Hair follicle dermal papilla cell (primary cell): ENCODE data around the gene ABCA8. TPM values are rescaled to one million over a fixed set of nuclear protein-coding genes. Genes with fewer than 3 reads are reported as not detected.

Source experiments
- total RNA-seq: library from RNA; depleted of rRNA; stranded (reverse); fragments of >200 nt; gene quantifications from 2 replicates; pipeline ENCODE4 v1.2.3, GENCODE V29; 2012

ABCA8 gene, protein sequence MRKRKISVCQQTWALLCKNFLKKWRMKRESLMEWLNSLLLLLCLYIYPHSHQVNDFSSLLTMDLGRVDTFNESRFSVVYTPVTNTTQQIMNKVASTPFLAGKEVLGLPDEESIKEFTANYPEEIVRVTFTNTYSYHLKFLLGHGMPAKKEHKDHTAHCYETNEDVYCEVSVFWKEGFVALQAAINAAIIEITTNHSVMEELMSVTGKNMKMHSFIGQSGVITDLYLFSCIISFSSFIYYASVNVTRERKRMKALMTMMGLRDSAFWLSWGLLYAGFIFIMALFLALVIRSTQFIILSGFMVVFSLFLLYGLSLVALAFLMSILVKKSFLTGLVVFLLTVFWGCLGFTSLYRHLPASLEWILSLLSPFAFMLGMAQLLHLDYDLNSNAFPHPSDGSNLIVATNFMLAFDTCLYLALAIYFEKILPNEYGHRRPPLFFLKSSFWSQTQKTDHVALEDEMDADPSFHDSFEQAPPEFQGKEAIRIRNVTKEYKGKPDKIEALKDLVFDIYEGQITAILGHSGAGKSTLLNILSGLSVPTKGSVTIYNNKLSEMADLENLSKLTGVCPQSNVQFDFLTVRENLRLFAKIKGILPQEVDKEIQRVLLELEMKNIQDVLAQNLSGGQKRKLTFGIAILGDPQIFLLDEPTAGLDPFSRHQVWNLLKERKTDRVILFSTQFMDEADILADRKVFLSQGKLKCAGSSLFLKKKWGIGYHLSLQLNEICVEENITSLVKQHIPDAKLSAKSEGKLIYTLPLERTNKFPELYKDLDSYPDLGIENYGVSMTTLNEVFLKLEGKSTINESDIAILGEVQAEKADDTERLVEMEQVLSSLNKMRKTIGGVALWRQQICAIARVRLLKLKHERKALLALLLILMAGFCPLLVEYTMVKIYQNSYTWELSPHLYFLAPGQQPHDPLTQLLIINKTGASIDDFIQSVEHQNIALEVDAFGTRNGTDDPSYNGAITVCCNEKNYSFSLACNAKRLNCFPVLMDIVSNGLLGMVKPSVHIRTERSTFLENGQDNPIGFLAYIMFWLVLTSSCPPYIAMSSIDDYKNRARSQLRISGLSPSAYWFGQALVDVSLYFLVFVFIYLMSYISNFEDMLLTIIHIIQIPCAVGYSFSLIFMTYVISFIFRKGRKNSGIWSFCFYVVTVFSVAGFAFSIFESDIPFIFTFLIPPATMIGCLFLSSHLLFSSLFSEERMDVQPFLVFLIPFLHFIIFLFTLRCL (N-terminal part only)
- 0.49 and 1.3 TPM in 2 replicates for total RNA-seq

DNA sequence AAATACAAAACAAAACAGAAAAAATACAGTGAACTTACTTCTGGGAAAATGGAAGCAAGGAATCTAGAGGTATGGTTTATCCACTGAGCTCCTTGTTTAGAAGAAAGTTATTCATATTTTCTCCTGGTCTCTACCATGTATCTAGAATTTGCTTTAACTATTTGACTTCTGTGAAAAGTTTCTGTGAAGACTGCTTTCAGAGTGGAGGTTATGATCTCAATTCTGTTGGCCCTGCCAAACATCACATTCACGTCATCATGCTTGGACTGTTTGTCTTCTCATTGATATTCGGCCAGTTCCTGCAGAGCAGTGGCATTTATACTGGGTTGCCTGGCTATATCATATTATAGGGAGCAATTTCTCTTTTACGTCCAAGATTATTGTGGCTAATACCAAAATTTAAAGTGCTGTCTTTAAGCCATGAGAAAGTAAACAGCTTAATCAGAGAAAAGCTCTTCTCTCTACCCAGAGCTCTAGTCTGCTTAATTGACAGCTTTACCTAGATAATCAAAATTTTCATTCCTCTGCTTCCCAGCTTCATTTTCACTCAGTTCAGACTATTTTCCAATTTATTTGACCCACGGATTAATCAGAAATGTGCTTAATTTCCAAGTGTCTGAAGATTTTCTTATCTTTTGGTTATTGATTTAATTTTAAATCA, at the start of gene ABCA8:
TSS of gene ABCA8 (minus strand) at position 212 of the 661 bp plus-strand sequence. CDS start 13,358 bp downstream, outside the sequence.

Other genes starting within 250 kb of the ABCA8 start
- gene ABCA9, start 105.5 kb upstream of the ABCA8 start, total RNA-seq: 8.0 and 9.9 TPM in 2 replicates
- 27.1 and 28.6 TPM in 2 replicates for gene ABCA6, start 186.5 kb upstream of the ABCA8 start, total RNA-seq